SU-DHL-6 (cell line): ENCODE data around the gene ABHD17A.

ENCODE experiments used
- H2AFZ ChIP-seq: fragments of 200-600 bp; sonication (generic); 2 replicates; pipeline ENCODE4 v1.6.1; 2014; ENCODE audit warnings: low read depth, mild to moderate bottlenecking, moderate library complexity, mixed read lengths, antibody characterized with exemption, low read length; ENCODE audit not compliant: severe bottlenecking
- H3F3A ChIP-seq: fragments of 200-600 bp; shearing (Covaris generic); 2 replicates; pipeline ENCODE4 v1.6.0; 2016; ENCODE audit warnings: antibody characterized with exemption, mild to moderate bottlenecking; ENCODE audit not compliant: insufficient read depth
- H3K27ac ChIP-seq: fragments of 200-600 bp; sonication (generic); 2 replicates; pipeline ENCODE4 v1.5.1; 2016; ENCODE audit warnings: low read depth, mild to moderate bottlenecking, low read length, moderate library complexity, mixed read lengths
- H3K27me3 ChIP-seq: fragments of 200-600 bp; sonication (generic), shearing (Covaris generic); 2 replicates; pipeline ENCODE4 v1.6.0; 2014; ENCODE audit warnings: mild to moderate bottlenecking, low read length
- H3K36me3 ChIP-seq: fragments of 200-600 bp; sonication (generic); 2 replicates; pipeline ENCODE4 v1.6.1; 2014; ENCODE audit warnings: mild to moderate bottlenecking, low read length, mixed read lengths
- H3K4me2 ChIP-seq: fragments of 300-600, 200-600 bp; shearing (Covaris generic), sonication (generic); 2 replicates; pipeline ENCODE4 v1.6.0; 2014; ENCODE audit warnings: low read length, low read depth, mild to moderate bottlenecking; ENCODE audit not compliant: poor library complexity, severe bottlenecking
- H3K4me3 ChIP-seq: fragments of 200-600 bp; sonication (generic); 2 replicates; pipeline ENCODE4 v1.5.1; 2014; ENCODE audit warnings: antibody characterized with exemption, low read length, mild to moderate bottlenecking, mixed read lengths; ENCODE audit not compliant: insufficient read depth, poor library complexity, severe bottlenecking
- H3K79me2 ChIP-seq: fragments of 200-600 bp; sonication (generic); 2 replicates; pipeline ENCODE4 v1.6.1; 2014; ENCODE audit warnings: mild to moderate bottlenecking, low read length, moderate library complexity; ENCODE audit not compliant: insufficient read depth
- H3K9ac ChIP-seq: fragments of 200-600 bp; sonication (generic); 2 replicates; pipeline ENCODE4 v1.7.0; 2014; ENCODE audit warnings: mild to moderate bottlenecking, low read length
- H3K9me2 ChIP-seq: fragments of 200-600 bp; sonication (generic); replicated peaks from 2 replicates; pipeline ENCODE4 v1.6.1; 2014; ENCODE audit warnings: low read length; ENCODE audit not compliant: insufficient read depth
- H3K9me3 ChIP-seq: fragments of 200-600 bp; sonication (generic); 2 replicates; pipeline ENCODE4 v1.6.1; 2014; ENCODE audit warnings: low read length, mixed read lengths; ENCODE audit not compliant: insufficient read depth
- H4K20me1 ChIP-seq: fragments of 200-600 bp; sonication (generic); 2 replicates; pipeline ENCODE4 v1.6.1; 2014; ENCODE audit warnings: low read depth, mild to moderate bottlenecking, antibody characterized with exemption, low read length, moderate library complexity, mixed read lengths
- CTCF ChIP-seq: fragments of 200-600 bp; sonication (generic); IDR thresholded peaks from one replicate; pipeline ENCODE4 v1.5.1; 2017; ENCODE audit warnings: antibody characterized with exemption, mild to moderate bottlenecking, low read length, moderate library complexity; ENCODE audit not compliant: insufficient read depth, poor library complexity, severe bottlenecking
- EZH2phosphoT487 ChIP-seq: fragments of 200-600 bp; sonication (generic), shearing (Covaris generic); conservative IDR thresholded peaks from 2 replicates; pipeline ENCODE4 v1.6.1; 2018; ENCODE audit warnings: mild to moderate bottlenecking, antibody characterized with exemption, low read length, moderate library complexity, mixed read lengths

The ABHD17A gene

GRCh38 chr19:1884291-1884718, 991 bp downstream of the ABHD17A start:
- peaks cover 6% of the 10 kb centered on the region; the same call in 1 of the 2 replicates for H3F3A ChIP-seq
- no peak overlapping the region for H2AFZ ChIP-seq
- H3K9me3 ChIP-seq: no peaks in the 10 kb centered on the region
- peak overlapping the region; percentile 95 for H3K4me2 ChIP-seq
- H4K20me1 ChIP-seq: peaks cover 7% of the 10 kb centered on the region; the same call in 1 of the 2 replicates
- H3K9me2 ChIP-seq: no peaks in the 10 kb centered on the region
- H3K9ac ChIP-seq: peak overlapping the region; percentile 86
- H3K4me3 ChIP-seq: peak overlapping the region; percentile 87
- no peaks in the 10 kb centered on the region for H3K27me3 ChIP-seq
- TF ChIP-seq CTCF: no peak
- TF ChIP-seq EZH2phosphoT487: no peak
- H3K27ac ChIP-seq: no peak overlapping the region
- H3K36me3 ChIP-seq: no peaks in the 10 kb centered on the region
- peaks cover 19% of the 10 kb centered on the region for H3K79me2 ChIP-seq

GRCh38 chr19:1883784-1884183, 1.5 kb downstream of the ABHD17A start:
- Histone ChIP-seq H3K9me2 (no peaks in the 10 kb centered on the region), H4K20me1 (peaks cover 7% of the 10 kb centered on the region; the same call in 1 of the 2 replicates), H3K36me3 (no peaks in the 10 kb centered on the region), H3K9me3 (no peaks in the 10 kb centered on the region), H2AFZ (no peak overlapping the region), H3K4me2 (peak overlapping the region; percentile 95), H3K4me3 (peak overlapping the region; percentile 87), H3K27ac (no peak overlapping the region), H3K27me3 (no peaks in the 10 kb centered on the region), H3F3A (peaks cover 6% of the 10 kb centered on the region; the same call in 1 of the 2 replicates), H3K79me2 (peaks cover 19% of the 10 kb centered on the region), H3K9ac (peak overlapping the region; percentile 86)
- TF ChIP-seq EZH2phosphoT487 (no peak), CTCF (no peak)

- Histone ChIP-seq H3K9me3 (no peaks in the 10 kb centered on the region), H3K9me2 (no peaks in the 10 kb centered on the region), H3K4me2 (peak overlapping the region; percentile 95), H4K20me1 (peaks cover 7% of the 10 kb centered on the region; the same call in 1 of the 2 replicates), H3K27ac (no peak overlapping the region), H2AFZ (no peak overlapping the region), H3K36me3 (no peaks in the 10 kb centered on the region), H3K4me3 (no peak overlapping the region), H3K79me2 (peaks cover 19% of the 10 kb centered on the region), H3K27me3 (no peaks in the 10 kb centered on the region), H3K9ac (no peak overlapping the region; the same call in 1 of the 2 replicates), H3F3A (peaks cover 6% of the 10 kb centered on the region; the same call in 1 of the 2 replicates)
- TF ChIP-seq EZH2phosphoT487: no peak
- no peak for TF ChIP-seq CTCF
These were observed 2.3 kb downstream of the ABHD17A start for GRCh38 chr19:1882786-1883692.
